WTC11 (cell line): ENCODE results near the gene ZMIZ1. TPM values are rescaled to one million over a fixed set of nuclear protein-coding genes. Genes with fewer than 3 reads are reported as not detected.

ENCODE experiments used
- ATAC-seq: fragments of 200-7000 bp; cut with Tn5 transposase; 2 replicates; pipeline ENCODE4 v1.10.0; 2021; ENCODE audit warnings: mild to moderate bottlenecking, moderate library complexity
- CTCF ChIA-PET: fragments of 300-600 bp; sonication (Branson Sonifier 250); formaldehyde crosslinking; loops from one replicate; lab custom pipeline; 2021; ENCODE audit warnings: antibody characterized with exemption; lab: Charles Lee
- POLR2A ChIA-PET: fragments of 350-600 bp; sonication (Branson Sonifier 250); formaldehyde crosslinking; loops from one replicate; lab custom pipeline; 2021; ENCODE audit warnings: antibody characterized with exemption; lab: Charles Lee
- DNase-seq: peaks from one replicate; pipeline ENCODE4 v3.0.0; 2021; ENCODE audit warnings: low spot score
- H3K27ac Mint-ChIP-seq: 2 replicates; pipeline ENCODE4 v1.8.0; 2021; ENCODE audit warnings: mixed read lengths
- H3K27me3 Mint-ChIP-seq: 2 replicates; pipeline ENCODE4 v1.8.0; 2021; ENCODE audit warnings: low read depth, mild to moderate bottlenecking, moderate library complexity, mixed read lengths
- H3K36me3 Mint-ChIP-seq: 2 replicates; pipeline ENCODE4 v1.8.0; 2021; ENCODE audit warnings: mixed read lengths
- H3K4me1 Mint-ChIP-seq: 2 replicates; pipeline ENCODE4 v1.8.0; 2022; ENCODE audit warnings: mixed read lengths
- H3K4me3 Mint-ChIP-seq: 2 replicates; pipeline ENCODE4 v1.8.0; 2021; ENCODE audit warnings: mild to moderate bottlenecking, moderate library complexity, mixed read lengths
- H3K9me3 Mint-ChIP-seq: 2 replicates; pipeline ENCODE4 v1.8.0; 2021; ENCODE audit warnings: mixed read lengths
- ARID4B ChIP-seq: sonication (generic); formaldehyde crosslinking; IDR thresholded peaks from 2 replicates; pipeline ENCODE4 v1.8.0; 2023; ENCODE audit warnings: missing genetic modification reagents, mild to moderate bottlenecking, borderline replicate concordance
- CREB1 ChIP-seq: sonication (generic); formaldehyde crosslinking; IDR thresholded peaks from 2 replicates; pipeline ENCODE4 v1.8.0; 2023; ENCODE audit warnings: mild to moderate bottlenecking, missing genetic modification reagents
- E2F1 ChIP-seq: sonication (generic); formaldehyde crosslinking; IDR thresholded peaks from 2 replicates; pipeline ENCODE4 v1.8.0; 2022; ENCODE audit warnings: mild to moderate bottlenecking, missing genetic modification reagents
- E2F4 ChIP-seq: sonication (generic); formaldehyde crosslinking; IDR thresholded peaks from 2 replicates; pipeline ENCODE4 v1.8.1; 2022; ENCODE audit warnings: low read depth, mild to moderate bottlenecking, moderate library complexity, missing genetic modification reagents, borderline replicate concordance
- JAZF1 ChIP-seq: fragments of 250-450 bp; sonication (Bioruptor Pico); IDR thresholded peaks from 2 replicates; pipeline ENCODE4 v1.9.0; 2021; ENCODE audit warnings: moderate library complexity, mild to moderate bottlenecking, inconsistent platforms
- MAX ChIP-seq: sonication (generic); formaldehyde crosslinking; IDR thresholded peaks from 2 replicates; pipeline ENCODE4 v1.8.0; 2022; ENCODE audit warnings: mild to moderate bottlenecking, missing genetic modification reagents
- NR1H2 ChIP-seq: sonication (generic); formaldehyde crosslinking; IDR thresholded peaks from 2 replicates; pipeline ENCODE4 v1.9.0; 2021; ENCODE audit warnings: mild to moderate bottlenecking, moderate library complexity, missing genetic modification reagents
- TCF7 ChIP-seq: sonication (generic); formaldehyde crosslinking; IDR thresholded peaks from 2 replicates; pipeline ENCODE4 v1.8.0; 2022; ENCODE audit warnings: mild to moderate bottlenecking, low read depth, missing genetic modification reagents, moderate library complexity
- ZBTB21 ChIP-seq: sonication (generic); formaldehyde crosslinking; IDR thresholded peaks from 2 replicates; pipeline ENCODE4 v1.8.1; 2023; ENCODE audit warnings: mild to moderate bottlenecking, missing genetic modification reagents, borderline replicate concordance
- ZNF219 ChIP-seq: sonication (generic); formaldehyde crosslinking; IDR thresholded peaks from 2 replicates; pipeline ENCODE4 v1.8.0; 2023; ENCODE audit warnings: missing genetic modification reagents, mild to moderate bottlenecking, borderline replicate concordance
- ZNF425 ChIP-seq: fragments of 250-450 bp; sonication (Bioruptor Pico); conservative IDR thresholded peaks from 2 replicates; pipeline ENCODE4 v1.9.0; 2021; ENCODE audit warnings: mild to moderate bottlenecking
- ZNF512 ChIP-seq: sonication (generic); formaldehyde crosslinking; IDR thresholded peaks from 2 replicates; pipeline ENCODE4 v1.8.1; 2022; ENCODE audit warnings: missing genetic modification reagents, borderline replicate concordance
- total RNA-seq: library from RNA; stranded (reverse); gene quantifications from 3 replicates; pipeline ENCODE4 v1.2.3, GENCODE V29; 2021

Gene ZMIZ1
- total RNA-seq, 1 experiment from 2014 or later, result 44.4 TPM

GRCh38 chr10:79125092-79125491 is 56.3 kb downstream of the ZMIZ1 start:
- TF ChIP-seq ARID4B (CRISPR knock-in tag) (no peak), E2F4 (CRISPR knock-in tag) (no peak), ZNF425 (CRISPR knock-in tag) (no peak), E2F1 (no peak), ZNF512 (CRISPR knock-in tag) (no peak), NR1H2 (CRISPR knock-in tag) (no peak), TCF7 (CRISPR knock-in tag) (no peak), MAX (CRISPR knock-in tag) (no peak), ZBTB21 (CRISPR knock-in tag) (no peak), CREB1 (CRISPR knock-in tag) (no peak), ZNF219 (CRISPR knock-in tag) (no peak), JAZF1 (no peak)

More at GRCh38 chr10:79125092-79125491, 56.3 kb downstream of the ZMIZ1 start:
- Mint-ChIP-seq H3K4me3 (no peak overlapping the region), H3K4me1 (peaks cover 45% of the 10 kb centered on the region), H3K27me3 (no peaks in the 10 kb centered on the region), H3K27ac (no peak overlapping the region), H3K9me3 (no peaks in the 10 kb centered on the region), H3K36me3 (peaks cover 5% of the 10 kb centered on the region; the same call in 1 of the 2 replicates)
- ChIA-PET CTCF (interaction anchor here (1.3 kb wide), 1 partner anchor 70 kb away, joined by 6 read pairs; no protein-coding TSS in a partner anchor), POLR2A (interaction anchor here (0.6 kb wide), 1 partner anchor 20 kb away, joined by 3 read pairs; no protein-coding TSS in a partner anchor)
- DNase-seq (no peak), ATAC-seq (no peak)
